NCI-H748 (cell line): ENCODE results near the gene TNFRSF18.

Experiments
- DNase-seq: peaks from one replicate; lab custom pipeline; 2025; ENCODE audit not compliant: unreplicated experiment; lab: John Stamatoyannopoulos, UW

The TNFRSF18 gene

GRCh38 chr1:1240822-1241587, 34.6 kb upstream of the TNFRSF18 start:
- no peak for DNase-seq

GRCh38 chr1:1240348-1240732, 33.9 kb upstream of the TNFRSF18 start:
- DNase-seq: no peak

- DNase-seq: no peak
Measured at GRCh38 chr1:1239614-1240347, 33.4 kb upstream of the TNFRSF18 start.

GRCh38 chr1:1239227-1239613, 32.8 kb upstream of the TNFRSF18 start:
- no peak for DNase-seq

- no peak for DNase-seq
Measured at GRCh38 chr1:1238702-1239178, 32.3 kb upstream of the TNFRSF18 start.

GRCh38 chr1:1237874-1238701, 31.7 kb upstream of the TNFRSF18 start:
- peak; percentile 14 for DNase-seq

- no peak for DNase-seq
Measured at GRCh38 chr1:1236945-1237873, 30.8 kb upstream of the TNFRSF18 start.

GRCh38 chr1:1236176-1236763, 29.9 kb upstream of the TNFRSF18 start:
- DNase-seq: no peak

GRCh38 chr1:1235016-1235744, 28.8 kb upstream of the TNFRSF18 start:
- DNase-seq: no peak

- no peak for DNase-seq
Measured at GRCh38 chr1:1234180-1234808, 27.9 kb upstream of the TNFRSF18 start.

- no peak for DNase-seq
Measured at GRCh38 chr1:1233567-1233892, 27.1 kb upstream of the TNFRSF18 start.

GRCh38 chr1:1232796-1233566, 26.6 kb upstream of the TNFRSF18 start:
- DNase-seq: no peak

- no peak for DNase-seq
Measured at GRCh38 chr1:1232208-1232795, 25.9 kb upstream of the TNFRSF18 start, which contains the start of gene B3GALT6. B3GALT6 (plus strand) TSS chr1:1232237; CDS start chr1:1232279, 42 bp downstream.

- peak; percentile 95 for DNase-seq
Measured at GRCh38 chr1:1231400-1232207, 25.2 kb upstream of the TNFRSF18 start, which contains the start of gene SDF4. SDF4 (minus strand) TSS chr1:1232001; CDS start chr1:1228772, 3,229 bp downstream.

GRCh38 chr1:1230656-1231399, 24.4 kb upstream of the TNFRSF18 start:
- peak; percentile 38 for DNase-seq

- DNase-seq: no peak
Measured at GRCh38 chr1:1229770-1230169, 23.4 kb upstream of the TNFRSF18 start.
